NCI-H1417 (cell line): ENCODE data around the gene DNAJB1.

Experiments
- DNase-seq, 3 experiments: peaks; one replicate each; lab custom pipeline; 2025; lab: John Stamatoyannopoulos, UW

Gene DNAJB1

DNA sequence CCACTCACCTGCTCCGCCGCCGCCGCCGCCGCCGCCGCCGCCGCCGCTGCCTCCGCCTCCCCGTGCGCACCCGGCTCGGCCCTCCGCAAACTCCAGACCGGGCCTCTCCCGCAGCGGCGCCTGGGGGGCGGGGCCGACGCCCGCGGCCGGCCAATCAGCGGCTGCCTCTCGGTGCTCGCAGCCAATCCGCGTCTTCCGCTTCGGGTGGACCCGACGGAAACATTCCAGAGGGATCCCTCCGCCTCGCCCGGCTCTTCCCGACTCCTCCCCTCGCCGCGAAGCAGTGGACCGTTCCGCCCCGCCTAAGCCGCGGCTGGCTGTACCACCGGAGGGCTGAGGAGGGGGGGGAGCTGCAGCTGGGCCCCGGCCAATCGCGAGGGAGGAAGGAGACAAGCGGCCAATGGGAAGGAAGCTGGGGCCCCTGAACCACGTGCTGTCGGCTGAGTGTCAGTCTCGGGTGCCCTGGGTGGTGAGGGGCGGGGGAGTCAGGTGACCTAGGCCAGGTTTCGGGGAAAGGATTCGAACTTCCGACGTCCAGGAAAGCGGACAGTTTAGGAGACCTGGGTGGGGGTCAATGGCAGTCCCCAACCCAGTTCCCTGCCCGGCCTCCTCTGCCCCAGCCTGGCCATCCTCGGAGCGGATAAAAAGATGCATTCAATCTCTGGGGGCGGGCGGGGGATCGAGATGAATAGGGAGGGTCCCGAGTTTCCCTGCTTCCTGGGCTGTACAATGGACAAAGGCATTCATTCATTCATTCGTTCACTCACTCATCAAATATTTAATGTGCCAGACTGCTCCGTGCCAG is 22.0 kb downstream of the DNAJB1 start, which contains the start of gene GIPC1:
GIPC1 (minus strand) TSS at position 99 of the 805 bp plus-strand sequence. CDS start 13,151 bp downstream, outside the sequence.
- peak; percentile 90 to 100 (median 100) for DNase-seq

- DNase-seq: no peak
Observed at GRCh38 chr19:14495672-14496028, 22.5 kb downstream of the DNAJB1 start.

DNA sequence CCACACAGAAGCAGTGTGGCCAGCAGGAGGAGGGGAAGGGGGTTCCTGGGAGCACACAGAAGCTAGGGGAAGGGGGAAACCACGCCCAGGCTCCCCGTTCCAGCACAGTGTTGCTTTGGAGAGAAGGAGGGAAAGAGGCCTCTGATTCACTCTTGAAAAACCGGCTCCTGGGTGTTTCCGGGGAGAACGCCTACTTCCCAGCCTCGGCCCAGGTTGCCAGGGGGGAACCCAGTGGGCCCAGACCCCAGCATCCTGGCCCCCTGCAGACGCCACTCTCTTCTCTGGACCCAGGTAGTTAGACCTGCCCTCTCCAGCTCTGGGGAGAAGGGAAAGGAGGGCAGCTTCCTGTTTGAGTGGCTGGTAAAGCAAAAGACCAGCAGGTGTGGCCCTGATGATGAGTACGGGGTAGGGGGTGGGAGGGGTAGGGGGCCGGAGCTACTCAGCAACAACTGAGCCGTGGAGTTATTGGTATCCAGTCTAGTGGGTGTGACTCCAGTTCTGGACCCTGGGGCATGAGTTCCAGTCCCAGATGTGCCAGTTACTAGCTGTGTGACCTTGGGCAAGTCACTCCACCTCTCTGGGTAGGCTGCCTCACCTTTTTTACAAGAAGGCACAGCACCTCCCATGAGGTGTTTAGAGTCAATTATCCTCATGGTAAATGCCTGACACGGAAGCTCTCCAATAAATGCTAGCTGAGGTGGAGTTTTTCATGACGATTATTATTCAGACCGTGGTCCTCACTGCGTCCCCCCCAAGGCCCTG is 23.1 kb downstream of the DNAJB1 start:
- no peak for DNase-seq

DNA sequence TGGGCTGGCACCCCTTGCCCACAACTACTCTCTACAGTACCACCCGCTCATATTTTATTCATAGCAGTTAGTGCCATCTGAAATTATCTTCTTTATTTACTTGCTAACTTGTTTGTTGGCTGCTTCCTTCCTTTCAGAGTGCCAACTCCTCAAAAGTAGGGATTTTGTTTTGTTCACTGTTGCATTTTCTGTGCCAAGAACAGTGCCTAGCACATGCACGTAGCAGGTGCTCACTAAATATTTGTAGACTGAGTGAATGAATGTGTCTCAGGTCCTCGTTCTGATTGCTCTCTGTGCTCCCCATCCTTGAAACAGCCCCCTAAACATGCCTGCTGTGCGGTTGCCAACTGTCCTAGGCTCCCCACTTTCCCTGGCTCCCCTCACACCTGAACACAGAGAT is 23.8 kb downstream of the DNAJB1 start:
- DNase-seq: no peak

DNA sequence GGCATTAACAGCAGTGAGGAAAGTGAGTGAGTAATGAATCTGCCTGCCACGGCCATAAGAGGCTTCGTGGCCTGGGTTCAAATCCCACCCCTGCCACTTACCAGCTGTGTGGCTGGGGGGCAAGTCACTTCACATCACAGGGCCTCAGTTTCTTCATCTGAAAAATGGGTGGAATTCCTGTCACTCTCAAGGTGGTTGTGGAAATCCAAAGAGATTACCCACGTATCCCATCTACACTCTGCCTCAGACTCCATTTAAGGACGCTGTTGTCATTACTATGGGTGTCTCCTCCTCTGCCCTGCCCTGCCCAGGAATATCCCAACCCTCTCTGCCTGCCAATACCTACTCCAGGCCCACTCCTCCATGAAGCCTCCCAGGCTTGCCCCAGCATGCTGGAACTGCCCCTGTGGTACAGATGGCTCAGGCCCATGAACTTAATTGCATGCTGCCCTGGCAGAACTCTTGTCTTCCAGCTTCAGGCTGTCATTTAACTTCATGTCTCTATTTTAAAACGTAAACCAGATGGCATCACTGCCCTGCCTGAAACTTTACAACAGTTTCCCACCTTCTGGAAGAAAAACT is 25.4 kb downstream of the DNAJB1 start:
- DNase-seq: no peak

GRCh38 chr19:14487370-14488125 is 30.6 kb downstream of the DNAJB1 start:
- DNase-seq: no peak

GRCh38 chr19:14482172-14482941 is 35.8 kb downstream of the DNAJB1 start:
- DNase-seq: no peak

DNA sequence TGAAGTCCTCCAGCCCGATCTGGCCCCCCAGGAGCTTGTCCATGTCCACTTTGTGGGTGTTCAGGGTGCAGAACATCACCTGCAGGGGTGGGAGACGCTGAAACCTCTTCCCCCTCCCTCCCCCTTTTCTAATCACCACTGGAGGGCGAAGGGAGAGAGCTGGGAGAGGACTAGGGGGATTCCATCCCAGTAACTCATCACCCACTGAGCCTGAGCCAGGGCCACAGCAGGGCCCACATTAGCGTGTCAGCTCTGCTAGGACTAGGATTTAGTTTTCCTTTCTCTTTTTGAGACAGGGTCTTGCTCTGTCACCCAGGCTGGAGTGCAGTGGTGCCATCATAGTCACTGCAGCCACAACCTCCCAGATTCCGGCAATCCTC is 37.5 kb downstream of the DNAJB1 start:
- no peak for DNase-seq

DNA sequence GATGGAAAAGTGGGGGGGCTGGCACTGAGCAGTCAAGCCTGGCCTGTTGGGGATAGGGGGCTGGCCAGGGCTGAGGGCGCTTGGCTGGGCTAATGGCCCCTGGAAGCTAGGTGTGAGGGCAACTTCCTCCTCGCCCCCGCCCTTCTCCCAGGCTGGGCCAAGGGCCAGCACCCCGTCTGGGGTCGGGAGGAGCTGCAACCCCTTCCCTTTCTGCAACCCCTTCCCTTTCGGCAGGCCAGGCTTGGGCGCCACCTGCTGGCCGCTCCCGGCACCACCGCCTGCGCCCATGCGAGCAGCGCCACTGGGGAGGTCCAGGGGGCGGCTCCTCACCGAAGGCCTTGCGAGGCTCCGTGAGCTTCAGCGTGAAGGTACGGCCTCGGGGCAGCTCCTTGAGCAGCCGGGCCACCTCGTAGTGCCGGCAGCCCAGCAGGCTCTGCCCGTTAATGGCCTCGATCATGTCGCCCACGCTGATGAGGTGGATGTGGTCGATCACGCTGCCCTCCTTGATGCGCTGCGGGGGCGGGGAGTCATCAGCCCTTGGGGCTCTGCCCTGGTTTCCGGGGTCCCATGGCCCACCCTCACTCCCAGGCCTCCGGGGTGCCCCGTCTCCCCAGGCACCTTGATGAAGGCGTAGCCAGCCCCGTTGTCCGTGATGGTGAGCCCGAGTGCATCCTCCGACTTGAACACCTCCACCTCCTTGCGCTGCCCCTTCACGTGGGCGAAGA is 38.1 kb downstream of the DNAJB1 start:
- peak in 2 of 3 experiments; percentile 21 to 37 for DNase-seq

DNA sequence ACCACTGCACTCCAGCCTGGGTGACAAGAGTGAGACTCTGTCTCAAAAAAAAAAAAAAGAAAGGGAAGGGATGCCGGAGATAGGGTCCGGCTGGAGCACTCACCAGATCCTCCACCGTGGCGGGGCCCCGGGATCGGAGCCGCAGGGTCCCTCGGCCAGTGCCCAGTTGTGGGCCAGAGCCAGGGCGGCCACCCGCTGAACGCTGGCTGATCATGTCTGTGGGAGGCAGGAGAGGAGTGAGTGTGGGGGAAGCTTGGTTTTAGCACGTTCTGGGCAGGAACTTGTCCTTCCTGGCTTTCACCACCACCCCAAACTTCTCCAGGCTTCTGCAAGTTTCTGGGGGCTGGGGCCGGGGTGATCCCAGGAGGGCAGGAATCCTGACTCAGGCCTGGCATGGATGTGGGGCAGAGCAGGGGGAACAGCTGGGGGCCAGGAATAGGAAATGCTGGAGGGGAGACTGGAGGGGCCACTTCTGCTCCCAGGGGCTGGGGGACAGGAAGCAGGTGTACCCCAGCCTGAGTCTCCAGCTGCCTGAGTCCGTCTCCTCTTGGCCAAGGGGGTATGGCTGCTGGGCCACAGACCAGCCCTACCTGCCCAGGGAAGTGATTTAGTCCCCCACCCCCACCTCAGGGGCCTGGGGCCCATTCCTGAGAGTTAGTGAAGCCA is 38.8 kb downstream of the DNAJB1 start:
- no peak for DNase-seq

DNA sequence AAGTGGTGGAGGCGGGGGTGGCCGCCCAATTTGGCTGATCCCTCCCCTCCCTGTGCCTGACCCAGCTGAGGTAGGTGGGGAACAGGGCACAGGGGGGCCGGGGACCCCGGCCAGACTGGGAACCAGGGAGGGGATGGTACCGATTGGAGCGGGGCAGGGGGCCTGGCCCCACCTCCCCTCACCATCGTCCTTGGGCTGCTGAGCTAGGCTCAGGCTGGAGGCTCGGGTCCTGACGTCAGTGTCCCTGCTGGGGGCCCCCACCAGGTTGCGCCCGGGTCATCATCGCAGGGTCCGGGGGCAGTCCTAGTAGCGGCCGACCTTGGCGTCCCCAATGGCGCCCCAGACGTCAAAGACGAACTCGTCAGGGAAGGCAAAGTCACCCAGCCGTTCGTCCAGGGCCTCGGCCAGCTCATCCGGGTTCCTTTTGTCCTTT is 40.1 kb downstream of the DNAJB1 start:
- no peak for DNase-seq

- DNase-seq: no peak
Observed at GRCh38 chr19:14477418-14478112, 40.6 kb downstream of the DNAJB1 start.

- DNase-seq: peak in 1 of 3 experiments; percentile 25
Observed at GRCh38 chr19:14476673-14477401, 41.4 kb downstream of the DNAJB1 start.

DNA sequence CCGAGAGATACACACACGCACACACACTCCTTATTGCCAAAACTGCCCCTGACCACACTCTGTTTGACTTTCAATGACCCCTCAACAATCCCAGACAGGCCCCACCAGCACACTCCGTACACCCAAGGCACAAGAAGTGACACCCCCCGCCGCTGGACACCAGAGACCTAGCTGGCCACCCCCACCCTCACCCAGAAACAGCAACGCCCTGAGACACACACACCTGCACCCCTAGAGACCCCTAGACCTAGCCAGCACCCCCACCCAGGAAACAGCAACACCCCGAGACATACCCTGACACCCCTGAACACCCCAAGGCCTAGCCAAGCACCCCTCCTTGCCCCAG is 41.9 kb downstream of the DNAJB1 start:
- no peak for DNase-seq

DNA sequence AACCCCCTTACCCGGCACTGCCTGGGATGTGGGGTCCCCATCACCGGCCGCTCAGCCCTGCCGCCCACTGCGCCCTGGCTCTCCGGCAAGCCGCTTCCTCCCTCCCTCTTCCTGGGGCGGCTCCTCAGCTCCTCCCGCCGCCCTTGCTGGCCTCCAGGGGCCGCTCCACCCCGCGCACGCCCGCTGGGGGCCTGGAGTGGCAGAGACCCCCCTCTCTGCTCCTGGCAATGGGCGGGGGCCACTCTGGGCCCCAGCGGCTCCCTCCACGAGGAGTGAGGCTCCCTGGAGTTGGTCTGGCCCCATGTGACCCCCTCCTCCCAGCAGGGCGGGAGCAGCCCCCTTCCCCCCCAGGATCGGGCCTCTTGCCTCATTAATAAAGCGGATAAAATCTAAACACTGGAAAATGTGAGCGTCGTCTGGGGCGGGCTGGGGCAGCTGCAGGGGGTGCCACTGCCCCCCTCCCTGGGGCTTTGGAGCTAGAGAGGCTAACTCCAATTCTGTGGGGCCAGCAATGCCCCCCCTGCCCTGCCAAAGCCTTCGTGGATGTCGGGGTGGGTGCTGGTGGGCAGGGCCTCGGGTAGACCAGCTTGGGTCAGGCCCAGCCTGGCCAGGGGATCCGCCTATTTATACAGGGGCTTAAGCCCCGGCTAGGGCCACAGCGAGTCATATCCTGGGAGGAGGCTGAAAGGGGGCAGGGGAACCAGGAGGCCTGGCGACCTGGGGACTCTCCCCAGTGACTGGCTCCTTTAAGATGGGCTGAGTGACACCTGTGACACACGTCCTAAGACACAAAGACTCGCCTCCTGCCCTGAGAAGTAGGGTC is 42.7 kb downstream of the DNAJB1 start, which contains the start of gene PTGER1:
PTGER1 (minus strand) TSS at position 104 of the 823 bp plus-strand sequence. CDS start 1,034 bp downstream, outside the sequence.
- no peak for DNase-seq

GRCh38 chr19:14474827-14475226 is 43.4 kb downstream of the DNAJB1 start:
- DNase-seq: no peak

DNA sequence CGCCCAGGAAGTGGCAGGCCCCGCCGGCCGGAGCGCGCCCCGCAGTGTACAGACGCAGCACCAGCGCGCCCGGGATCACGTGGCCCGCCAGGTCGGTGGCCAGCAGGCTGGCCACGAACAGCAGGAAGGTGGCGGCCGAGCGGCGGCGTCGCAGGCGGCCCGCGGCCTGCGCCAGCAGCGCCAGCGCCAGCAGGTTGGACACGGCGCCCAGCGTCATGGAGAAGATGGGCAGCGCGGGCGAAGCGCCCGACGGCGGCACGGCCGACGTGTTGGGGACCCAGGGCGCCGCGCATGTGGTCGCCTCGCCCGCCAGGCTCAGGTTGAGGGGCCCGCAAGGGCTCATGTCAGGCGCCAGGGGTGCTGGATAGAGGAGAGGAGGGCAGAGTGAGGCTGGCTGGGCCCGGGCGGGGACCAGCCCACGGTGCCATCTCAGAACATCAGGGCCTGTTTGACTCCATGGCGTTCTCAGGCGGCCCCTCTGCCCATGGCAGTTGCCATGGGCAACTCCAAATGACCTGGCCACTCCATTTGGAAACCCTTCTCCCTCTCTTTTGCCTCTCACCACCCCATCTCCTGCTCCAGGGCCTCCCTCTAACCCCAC is 44.1 kb downstream of the DNAJB1 start:
- DNase-seq: no peak
